ENCODE results near the gene CAPN14.
A peak's percentile ranks its signal among the peaks of the same experiment; 100 is the strongest.

Gene CAPN14

GRCh38 chr2:31142110-31142509 lies 75.2 kb downstream of the CAPN14 start:
- no peak overlapping the region for H3K4me3 ChIP-seq (ENCODE audit: low read depth, low read length)
- no peak for TF ChIP-seq CTCF (IDR thresholded peaks at IDR 0.05; ENCODE audit: borderline replicate concordance, insufficient read depth, low read depth, low read length)

- no peak overlapping the region for H3K4me3 ChIP-seq (ENCODE audit: low read depth, low read length)
- TF ChIP-seq CTCF (IDR thresholded peaks at IDR 0.05; ENCODE audit: borderline replicate concordance, insufficient read depth, low read depth, low read length), result no peak
These were observed 75.8 kb downstream of the CAPN14 start for GRCh38 chr2:31141443-31142085.

- no peak overlapping the region for H3K4me3 ChIP-seq (ENCODE audit: low read depth, low read length)
- no peak for TF ChIP-seq CTCF (IDR thresholded peaks at IDR 0.05; ENCODE audit: borderline replicate concordance, insufficient read depth, low read depth, low read length)
These were observed 77.2 kb downstream of the CAPN14 start for GRCh38 chr2:31140151-31140550.

GRCh38 chr2:31139671-31140070 lies 77.6 kb downstream of the CAPN14 start:
- TF ChIP-seq CTCF (IDR thresholded peaks at IDR 0.05; ENCODE audit: borderline replicate concordance, insufficient read depth, low read depth, low read length), result no peak
- H3K4me3 ChIP-seq (ENCODE audit: low read depth, low read length), result no peak overlapping the region

GRCh38 chr2:31138037-31138962 lies 79.0 kb downstream of the CAPN14 start, which contains the start of gene GALNT14:
Gene GALNT14, minus strand, starts transcription at chr2:31138440. Its CDS starts 354 bp downstream, at chr2:31138086.
- peak; percentile 42; the same call in 1 of the 2 replicates for TF ChIP-seq CTCF (IDR thresholded peaks at IDR 0.05; ENCODE audit: borderline replicate concordance, insufficient read depth, low read depth, low read length)
- H3K4me3 ChIP-seq (ENCODE audit: low read depth, low read length), result no peak within 1 kb of the TSS

GRCh38 chr2:31137211-31138036 lies 79.9 kb downstream of the CAPN14 start:
- no peak for TF ChIP-seq CTCF (IDR thresholded peaks at IDR 0.05; ENCODE audit: borderline replicate concordance, insufficient read depth, low read depth, low read length)
- no peak overlapping the region for H3K4me3 ChIP-seq (ENCODE audit: low read depth, low read length)

All from GM12875 (cell line).